T-helper 22 cell (primary cell): ENCODE measurements around the gene MTERF2.

Experiments used
- DNase-seq: peaks from one replicate; pipeline ENCODE4 v3.0.0-alpha.2; 2020; ENCODE audit warnings: low read depth

MTERF2 gene

DNA sequence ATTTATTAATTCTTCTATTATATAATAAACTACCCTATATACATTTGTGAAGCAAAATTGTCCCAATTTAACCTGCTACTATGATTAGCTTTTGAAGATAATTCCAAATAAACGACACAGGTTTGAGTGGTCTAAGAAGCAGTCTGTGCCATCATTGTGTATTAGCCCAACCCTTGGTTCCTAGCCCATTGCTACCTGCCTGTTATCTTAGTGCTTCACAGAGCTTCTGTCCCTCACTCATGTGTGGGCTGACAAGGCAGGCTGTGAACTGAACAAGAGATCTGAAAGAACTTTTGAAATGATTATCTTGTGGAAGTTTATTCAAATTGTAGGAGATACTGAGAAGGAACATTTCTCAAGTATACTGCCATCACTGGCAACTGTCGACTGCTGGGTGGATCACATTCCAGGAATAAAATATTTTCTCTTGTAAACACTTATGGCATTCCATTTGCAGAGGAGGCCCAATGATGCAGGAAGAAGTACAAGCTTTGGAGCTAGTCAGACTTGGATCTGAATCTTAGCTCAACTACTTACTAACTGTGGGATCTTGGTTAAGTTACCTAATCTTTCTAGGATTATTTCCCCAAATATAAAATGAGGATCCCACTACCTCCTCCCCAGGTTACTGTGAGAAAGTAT lies 7.8 kb upstream of the MTERF2 start:
- DNase-seq = no peak

DNA sequence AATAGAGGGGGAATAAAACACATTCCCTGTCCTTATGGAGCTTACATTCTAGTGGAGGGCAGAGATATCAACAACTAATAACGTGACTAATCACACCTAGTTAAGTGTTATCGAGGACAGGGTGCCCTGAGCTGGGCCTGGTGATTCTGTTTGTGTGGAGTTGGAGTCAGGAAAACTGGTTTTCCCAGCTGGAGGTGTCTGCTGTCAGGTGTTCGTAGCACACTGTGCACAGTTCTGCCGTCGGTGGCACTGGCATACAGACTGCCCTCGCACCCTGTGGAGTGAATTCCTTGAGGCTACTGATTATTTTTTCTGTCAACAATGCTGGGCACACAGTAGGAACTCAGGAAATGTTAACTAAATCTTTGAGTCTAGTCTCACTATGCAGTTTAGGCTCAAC lies 900 bp upstream of the MTERF2 start:
- DNase-seq = no peak

DNA sequence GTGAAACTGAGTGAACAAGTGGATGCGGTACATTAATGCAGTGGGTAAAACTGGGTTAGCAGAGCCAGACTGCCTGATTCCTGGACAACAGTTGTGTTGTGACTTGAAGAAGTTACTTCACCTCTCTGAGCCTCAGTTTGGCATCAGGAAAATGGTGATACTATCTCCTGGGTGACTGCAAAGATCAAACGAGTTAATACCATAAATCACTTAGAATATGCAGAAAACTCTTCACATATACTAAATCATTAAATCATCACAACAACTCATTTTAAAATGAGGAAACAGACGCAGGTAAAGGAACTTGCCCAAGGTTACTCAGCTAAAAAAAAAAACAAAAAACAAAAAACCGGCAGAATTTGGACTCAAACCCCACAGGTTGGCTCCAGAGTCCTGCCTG lies 811 bp downstream of the MTERF2 start:
- no peak for DNase-seq

DNA sequence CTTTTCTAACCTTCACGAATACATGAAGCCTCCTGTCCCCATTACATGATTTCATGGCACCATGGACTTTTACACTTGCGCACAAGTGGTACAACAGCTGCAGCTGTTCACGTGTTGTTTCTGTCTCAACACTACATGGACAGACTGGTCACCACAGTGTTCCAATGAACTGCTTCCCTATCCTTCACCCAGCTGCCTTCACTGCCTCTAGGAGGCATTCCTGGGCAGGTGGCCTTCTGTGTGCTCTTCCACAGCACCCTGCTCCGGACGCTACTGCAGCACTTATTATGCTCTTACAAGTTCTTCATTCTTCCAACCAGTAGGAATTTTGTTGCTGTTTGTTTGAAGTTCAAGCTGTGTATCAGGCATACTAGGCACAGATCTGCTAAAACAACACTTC lies 1.5 kb downstream of the MTERF2 start:
- no peak for DNase-seq

DNA sequence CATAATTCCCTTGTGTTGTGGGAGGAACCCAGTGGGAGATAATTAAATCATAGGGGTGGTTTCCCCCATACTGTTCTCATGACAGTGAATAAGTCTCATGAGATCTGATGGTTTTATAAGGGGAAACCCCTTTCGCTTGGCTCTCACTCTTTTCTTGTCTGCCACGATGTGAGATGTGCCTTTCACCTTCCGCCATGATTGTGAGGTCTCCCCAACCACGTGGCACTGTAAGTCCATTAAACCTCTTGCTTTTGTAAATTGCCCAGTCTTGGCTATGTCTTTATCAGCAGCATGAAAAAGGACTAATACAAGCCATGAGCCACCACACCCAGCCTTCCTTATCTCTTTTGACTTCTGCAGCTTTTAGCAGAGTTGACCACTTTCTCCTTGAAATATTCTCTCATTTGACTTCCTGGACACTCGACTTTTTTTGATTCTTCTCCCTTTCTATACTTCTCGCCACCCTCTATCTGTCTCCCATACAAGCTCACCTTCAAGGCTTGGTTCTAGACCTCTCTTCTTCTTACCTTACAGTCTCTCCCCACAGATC lies 2.3 kb downstream of the MTERF2 start:
- DNase-seq = no peak

DNA sequence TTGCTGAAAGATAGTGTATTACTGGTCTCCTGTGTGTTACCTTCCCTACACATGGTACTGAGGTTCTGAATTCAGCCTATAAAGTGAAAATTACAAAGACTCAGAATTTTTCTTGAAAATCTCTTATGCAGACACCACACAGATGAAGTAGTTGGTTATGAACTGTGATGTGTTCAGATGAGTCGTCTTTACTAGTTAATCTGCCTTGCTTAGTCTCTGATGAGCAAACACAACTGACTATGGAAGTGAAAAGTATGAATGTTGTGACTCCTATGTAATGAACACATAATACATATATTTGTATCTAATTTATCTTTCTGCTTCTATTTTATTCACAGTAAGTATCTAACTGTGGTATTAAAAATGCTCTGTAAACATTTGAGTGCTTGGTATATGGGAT lies 4.7 kb downstream of the MTERF2 start:
- no peak for DNase-seq

DNA sequence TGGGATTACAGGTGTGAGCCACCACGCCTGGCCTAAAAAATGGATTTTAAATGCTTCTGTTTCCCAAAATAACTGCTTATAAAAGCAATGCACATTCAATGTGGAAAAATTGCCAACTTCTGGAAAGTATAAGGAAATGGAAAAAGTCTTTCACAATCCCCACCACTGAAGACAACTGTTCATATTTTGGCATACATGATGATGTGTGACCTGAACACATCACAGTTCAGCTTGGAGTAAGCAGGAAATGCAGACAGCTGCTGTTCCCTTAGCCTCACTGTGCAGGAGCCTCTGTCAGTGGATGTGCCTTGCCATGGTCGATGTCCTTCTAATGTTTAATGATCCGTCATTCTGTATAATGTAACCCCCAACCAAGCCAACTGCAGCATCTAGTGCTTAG lies 5.2 kb downstream of the MTERF2 start:
- DNase-seq = no peak

DNA sequence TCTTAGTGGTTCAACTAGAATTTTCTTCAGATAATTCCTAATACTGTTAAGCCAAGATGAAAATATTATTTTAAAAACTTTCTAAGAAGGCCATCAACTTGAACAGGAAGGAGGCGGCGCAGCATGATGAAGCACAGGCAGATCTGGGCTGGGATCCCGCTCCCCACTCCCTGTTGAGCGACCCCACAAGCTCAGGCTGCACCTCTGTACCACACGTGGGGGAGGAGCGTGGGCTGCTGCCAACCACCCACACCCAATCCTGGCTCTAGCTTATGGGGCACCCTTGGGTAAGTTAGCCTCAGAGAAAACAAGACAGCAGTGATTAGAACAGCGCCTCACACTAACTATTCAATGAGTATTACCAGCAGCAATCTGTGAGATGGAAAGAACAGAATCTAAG lies 6.0 kb downstream of the MTERF2 start:
- no peak for DNase-seq

DNA sequence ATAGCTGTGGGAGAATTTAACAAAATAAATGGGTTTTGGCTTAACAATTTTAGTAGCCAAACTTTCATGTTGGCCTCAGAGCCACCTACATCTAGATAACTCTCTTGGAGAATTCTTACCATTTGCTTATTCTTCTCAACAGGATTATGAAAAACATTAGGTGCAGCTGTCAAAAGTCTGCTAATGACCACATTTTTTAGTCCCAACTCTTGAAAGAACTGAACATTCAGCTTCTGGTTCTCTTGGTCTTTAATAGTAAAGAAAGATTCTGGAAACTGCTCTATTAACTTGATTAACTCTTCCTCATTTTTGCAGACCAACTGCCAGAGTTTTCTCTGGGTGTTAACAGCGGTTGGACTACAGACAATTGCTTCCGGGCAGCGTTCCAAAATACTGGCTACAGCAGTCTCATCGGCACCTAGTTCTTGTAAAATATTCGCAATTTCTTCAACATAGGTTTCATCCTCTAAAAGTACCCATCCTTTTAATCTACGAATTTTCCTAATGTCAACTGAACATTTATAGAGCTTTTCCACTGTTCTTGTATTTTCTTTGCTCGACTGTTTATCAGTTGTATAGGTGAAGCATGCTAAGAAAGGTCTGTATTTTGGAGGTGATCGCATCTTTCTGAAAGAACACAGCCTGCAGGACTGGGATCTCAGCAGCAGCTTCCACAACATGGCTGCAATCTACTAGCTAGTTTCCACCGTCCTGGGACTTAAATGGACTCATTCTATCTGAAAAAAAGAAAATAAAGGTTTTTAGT lies 8.7 kb downstream of the MTERF2 start:
- no peak for DNase-seq

DNA sequence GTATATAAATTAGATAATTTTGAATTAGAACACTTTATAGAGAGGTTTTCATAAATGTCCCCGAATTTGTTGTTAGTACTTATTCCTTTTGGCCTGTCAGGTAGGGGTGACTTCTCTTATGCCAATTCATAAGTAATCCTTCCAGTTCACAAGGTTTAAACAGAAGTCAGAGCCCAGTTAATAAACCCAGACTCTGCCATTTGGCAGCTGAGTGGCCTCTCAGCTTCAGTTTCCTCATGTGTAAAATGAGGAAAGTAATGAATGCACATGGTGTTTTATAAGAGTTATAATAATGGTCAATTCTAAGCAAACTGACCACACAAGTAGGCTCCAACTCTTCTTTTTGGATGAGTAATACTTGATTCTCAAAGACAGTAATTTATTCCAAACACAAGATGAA lies 10.3 kb downstream of the MTERF2 start:
- DNase-seq = no peak

DNA sequence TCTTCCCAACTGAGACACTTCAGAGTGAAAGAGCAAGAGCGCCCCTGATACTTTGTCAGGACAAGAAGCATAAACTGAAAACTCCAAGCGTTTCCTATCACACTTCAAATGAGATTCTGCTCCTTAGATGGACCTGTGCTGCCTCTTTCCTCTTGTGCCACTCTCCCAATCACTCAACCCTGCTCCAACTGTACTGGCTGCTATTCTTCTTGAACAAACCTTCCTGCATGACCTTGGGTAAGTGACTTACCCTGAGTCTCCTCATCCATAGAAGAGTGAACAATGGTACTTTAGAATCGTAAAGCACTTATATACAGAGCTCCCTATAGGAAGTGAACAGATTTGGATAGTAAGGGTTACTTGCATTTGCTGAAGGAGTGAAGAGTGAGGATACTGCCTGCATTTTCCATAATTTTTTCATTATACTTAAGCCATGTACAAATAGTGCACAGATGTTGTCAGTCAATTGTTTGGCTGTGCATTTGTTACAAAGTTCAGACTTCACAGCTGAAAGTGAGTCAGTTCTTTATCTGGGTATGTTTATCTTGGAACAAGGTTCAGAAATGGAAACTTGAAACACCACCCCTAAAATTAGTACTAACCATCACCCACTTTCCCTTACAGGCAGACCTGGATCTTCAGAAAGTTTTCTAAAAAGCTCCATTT lies 10.8 kb downstream of the MTERF2 start:
- no peak for DNase-seq

DNA sequence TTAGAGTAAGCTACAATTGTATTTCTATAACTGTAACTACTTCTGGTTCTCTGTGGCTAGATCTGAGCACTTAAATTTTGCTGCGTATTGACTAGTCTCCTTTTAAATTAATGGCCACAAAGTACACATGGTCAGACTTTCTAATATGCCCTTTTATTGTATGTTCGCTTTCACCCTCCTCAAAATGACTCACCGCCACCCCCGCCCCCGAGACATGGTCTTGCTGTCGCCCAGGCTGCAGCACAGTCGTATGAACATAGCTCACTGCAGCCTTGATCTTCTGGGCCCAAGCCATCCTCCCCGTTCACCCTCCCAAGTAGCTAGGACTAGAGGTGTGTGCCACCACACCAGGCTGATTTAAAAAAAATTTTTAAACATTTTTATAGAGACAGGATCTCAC lies 11.8 kb downstream of the MTERF2 start:
- no peak for DNase-seq

DNA sequence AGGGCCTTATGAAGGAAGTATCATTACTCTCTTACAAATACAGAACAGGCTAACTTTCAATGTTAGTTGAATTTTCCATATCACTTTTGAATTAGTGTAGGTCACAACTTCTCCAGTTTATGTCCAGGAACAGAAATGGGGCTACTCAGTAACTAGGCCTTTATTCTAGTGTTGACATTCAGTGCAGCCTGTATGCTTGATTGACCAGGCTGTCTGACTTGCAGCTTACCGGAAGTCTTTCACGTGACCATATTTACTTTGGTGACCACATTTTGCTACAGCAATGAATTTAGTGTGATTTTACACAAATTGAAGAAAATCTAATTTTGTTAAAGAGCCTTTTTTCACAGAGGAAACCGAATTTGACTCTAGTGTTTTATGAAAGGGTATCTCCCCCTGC lies 12.4 kb downstream of the MTERF2 start:
- DNase-seq = no peak

DNA sequence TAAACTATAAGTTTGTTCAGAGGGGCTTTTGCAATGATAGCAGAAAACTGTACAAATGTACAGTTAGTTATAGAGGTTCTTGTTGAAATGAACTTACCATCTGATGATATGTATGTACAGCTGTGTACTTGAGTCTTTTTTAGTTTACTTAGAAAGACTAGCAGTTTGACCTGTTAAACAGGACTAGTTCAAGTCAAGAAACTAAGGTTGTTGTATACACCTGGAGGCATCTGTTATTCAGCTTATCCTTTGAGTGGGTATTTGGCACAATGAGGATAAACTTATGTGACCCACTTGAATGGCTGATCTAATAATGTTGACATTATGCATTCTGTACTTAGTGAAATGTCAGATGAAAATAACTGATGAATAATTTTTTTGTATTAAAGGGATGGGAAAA lies 13.4 kb downstream of the MTERF2 start:
- DNase-seq = no peak

DNA sequence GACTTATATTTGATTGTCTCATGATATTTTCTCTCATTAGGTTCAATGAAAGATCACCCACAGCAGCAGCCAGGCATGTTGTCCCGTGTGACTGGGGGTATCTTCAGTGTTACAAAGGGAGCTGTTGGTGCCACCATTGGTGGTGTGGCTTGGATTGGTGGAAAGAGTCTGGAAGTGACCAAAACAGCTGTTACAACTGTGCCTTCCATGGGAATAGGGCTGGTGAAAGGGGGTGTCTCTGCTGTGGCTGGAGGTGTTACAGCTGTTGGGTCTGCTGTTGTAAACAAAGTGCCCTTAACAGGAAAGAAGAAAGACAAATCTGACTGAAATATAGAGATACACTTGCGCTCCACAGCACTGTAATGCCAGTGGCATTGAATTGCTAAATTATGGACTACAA lies 15.9 kb downstream of the MTERF2 start:
- DNase-seq = no peak

DNA sequence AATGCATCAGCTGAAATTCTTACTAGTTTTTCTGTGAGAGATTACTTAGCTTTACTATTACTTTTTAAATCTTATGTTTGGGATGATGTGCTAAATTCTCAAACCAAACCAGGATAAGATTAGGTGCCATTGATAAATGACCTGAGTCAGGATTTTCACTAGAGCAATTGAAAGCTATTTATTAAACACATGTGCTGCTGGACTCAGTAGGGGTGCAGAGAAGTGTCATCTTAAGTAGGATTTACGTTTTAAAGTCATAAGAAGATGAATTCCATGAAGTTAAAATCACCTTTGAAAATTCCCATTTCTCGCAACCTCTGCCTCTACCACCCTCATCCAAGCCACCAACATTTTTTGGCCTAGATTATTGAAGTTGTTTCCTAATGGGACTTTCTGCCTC lies 22.4 kb downstream of the MTERF2 start:
- no peak for DNase-seq

DNA sequence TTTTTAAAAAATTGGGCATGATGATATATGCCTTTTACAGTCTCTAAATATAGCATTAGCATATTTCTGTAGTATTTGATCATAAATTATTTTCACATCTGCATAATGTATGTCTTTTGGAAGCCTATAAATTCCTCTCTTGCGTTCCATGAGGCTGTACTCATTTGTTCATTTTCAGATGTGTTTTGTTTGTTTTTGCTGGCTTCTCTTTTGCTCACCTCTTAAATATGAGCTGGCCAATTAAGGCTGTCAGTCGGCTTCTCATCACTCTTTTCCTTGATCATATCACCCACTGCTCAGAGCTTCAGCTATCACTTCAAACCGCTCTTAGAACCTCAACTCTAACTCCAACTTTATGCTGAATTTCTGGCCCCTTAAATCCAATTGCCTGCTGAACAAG lies 24.7 kb downstream of the MTERF2 start:
- no peak for DNase-seq

DNA sequence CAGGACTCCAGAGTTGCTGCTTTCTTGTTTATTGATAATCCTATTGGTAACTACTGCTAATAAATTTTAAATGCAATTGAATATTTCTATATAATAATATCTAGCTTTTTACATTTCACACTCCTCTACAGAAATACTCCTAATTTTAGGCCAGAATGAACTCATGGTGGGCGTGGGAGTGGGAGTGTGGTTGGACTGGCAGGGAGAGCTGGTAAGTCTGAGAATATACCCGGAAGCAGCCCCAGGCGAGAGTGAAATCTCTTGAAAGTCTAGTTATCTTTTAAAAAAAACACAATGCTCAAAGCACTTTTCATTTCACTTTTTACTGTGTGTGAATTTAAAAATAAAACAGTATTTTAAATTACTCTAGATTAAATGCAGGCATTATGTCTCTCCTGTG lies 26.5 kb downstream of the MTERF2 start:
- DNase-seq = no peak

DNA sequence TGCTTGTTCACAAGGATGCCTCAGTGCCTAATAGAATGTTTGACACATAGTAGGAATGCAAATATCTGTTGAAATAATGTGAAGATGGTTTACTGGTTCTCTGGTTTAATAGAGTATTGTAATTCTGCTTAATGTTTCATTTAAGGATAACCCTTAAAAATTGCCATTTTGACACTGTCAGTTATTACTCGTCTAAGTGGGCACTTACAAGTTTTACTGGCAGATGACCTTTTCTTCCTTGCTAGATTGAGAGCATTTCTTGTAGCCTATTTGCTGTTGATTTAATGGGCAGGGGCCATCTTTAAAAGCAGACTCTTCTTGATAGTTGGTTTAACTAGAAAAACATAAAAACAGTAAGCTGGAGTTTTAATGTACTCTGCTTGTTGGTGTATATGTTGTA lies 29.4 kb downstream of the MTERF2 start:
- no peak for DNase-seq

DNA sequence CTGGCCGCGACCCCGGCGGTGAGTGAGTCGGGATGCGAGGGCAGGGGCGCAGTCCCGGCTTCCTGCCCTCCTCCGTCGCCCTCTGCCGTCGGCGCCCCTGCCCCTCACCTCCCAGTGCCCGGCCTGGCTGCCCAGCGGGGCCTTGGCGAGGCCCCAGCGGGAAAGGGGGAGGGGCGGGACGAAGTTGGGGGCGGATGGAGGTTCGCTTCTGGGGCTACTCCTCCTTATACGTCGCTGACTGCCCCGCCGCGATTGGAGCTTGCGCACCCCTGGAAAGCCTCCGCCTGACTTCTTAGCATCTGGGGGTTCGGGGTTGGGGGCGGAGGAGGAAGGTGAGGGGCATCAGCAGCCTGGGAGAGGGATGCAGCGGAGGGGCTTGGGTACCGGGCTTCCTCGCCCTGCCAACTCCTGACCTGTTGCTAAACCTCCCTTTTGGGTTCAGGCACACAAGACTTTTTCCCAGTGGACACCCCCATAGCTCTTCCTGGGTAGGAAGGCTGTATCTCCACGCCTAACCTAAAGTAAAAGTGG lies 30.8 kb downstream of the MTERF2 start:
- DNase-seq = peak; percentile 43

DNA sequence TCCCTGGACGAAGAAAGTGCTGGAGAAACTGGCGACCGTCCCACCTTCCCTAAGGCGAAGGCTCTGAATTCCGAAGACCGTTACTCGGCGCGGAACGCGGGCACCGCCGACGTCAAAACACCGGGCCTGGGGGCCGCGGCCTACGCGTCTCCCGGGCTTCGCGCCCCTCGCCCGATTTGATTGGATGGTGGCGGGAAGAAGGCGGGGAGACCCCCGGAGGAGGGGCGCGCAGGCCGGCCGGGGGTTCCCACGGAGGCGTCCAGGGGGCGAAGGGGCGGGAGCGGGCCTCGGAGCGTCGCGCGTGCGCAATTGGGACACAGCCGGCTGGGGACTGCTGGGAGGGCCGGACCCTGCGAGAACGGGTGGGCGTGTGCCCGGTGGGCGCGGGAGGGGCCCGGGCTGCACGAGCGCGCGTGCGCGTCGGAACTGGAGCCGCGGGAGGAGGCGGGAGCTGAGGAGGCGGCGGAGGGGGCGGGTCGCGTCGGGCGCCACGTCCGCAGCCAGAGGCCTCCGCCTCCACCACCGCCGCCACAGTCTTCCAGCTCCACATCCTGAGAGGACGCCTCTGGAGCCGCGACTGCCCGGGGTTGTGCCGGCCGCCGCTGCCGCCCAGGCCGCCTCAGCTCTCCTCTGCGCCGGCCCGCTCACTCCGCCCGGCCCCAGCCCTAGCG lies 31.4 kb downstream of the MTERF2 start, which contains the start of gene TMEM263:
TSS of gene TMEM263 (plus strand) at position 531 of the 671 bp plus-strand sequence. CDS start 11,210 bp downstream, outside the sequence.
- peak; percentile 85 for DNase-seq
